ENCODE results near the gene VPS26B.
A peak's percentile ranks its signal among the peaks of the same experiment; 100 is the strongest.

DNA sequence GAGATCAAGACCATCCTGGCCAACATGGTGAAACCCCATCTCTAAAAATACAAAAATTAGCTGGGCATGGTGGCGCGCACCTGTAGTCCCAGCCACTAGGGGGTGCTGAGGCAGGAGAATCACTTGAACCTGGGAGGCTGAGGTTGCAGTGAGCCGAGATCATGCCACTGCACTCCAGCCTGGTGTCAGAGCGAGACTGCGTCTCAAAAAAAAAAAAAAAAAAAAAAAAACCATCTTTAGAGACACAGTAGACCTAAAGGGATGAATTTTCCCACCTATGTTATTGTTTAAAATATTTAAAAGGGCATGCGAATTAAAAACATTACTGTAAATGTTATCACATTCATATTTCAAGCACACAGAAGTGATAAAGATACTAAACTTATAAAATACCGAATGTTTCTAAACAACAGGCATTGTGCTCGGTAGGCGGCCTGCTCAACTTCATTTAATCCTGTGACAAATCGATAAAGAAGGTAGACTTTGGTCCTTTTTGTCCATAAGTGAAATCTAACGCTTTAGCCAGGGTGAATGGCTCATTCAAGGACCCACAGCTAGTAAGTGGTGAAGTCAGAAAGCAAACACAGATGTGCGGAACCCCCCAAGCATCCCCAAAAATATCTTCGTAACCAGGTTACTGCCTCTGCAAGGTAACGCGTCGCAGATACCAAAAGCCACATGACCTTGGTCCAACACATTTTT is 16.8 kb upstream of the VPS26B start:
- TF ChIP-seq, protein P1, sequence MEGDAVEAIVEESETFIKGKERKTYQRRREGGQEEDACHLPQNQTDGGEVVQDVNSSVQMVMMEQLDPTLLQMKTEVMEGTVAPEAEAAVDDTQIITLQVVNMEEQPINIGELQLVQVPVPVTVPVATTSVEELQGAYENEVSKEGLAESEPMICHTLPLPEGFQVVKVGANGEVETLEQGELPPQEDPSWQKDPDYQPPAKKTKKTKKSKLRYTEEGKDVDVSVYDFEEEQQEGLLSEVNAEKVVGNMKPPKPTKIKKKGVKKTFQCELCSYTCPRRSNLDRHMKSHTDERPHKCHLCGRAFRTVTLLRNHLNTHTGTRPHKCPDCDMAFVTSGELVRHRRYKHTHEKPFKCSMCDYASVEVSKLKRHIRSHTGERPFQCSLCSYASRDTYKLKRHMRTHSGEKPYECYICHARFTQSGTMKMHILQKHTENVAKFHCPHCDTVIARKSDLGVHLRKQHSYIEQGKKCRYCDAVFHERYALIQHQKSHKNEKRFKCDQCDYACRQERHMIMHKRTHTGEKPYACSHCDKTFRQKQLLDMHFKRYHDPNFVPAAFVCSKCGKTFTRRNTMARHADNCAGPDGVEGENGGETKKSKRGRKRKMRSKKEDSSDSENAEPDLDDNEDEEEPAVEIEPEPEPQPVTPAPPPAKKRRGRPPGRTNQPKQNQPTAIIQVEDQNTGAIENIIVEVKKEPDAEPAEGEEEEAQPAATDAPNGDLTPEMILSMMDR (IDR thresholded peaks at IDR 0.05; ENCODE audit: insufficient read depth, low read depth, low read length): peak; percentile 39
- TF ChIP-seq EZH2 (IDR thresholded peaks at IDR 0.05; ENCODE audit: insufficient read depth, low read length): no peak
